D341Med (cell line): ENCODE data around the gene VPS25.
"Not testable (repeated sequence)": the region's sequence is repeated elsewhere in the genome, so short reads cannot be mapped to it uniquely, and the experiment has no call there.

Experiments used
- DNase-seq: peaks from one replicate; pipeline ENCODE4 v3.0.0; 2012; ENCODE audit warnings: low spot score

The VPS25 gene

DNA sequence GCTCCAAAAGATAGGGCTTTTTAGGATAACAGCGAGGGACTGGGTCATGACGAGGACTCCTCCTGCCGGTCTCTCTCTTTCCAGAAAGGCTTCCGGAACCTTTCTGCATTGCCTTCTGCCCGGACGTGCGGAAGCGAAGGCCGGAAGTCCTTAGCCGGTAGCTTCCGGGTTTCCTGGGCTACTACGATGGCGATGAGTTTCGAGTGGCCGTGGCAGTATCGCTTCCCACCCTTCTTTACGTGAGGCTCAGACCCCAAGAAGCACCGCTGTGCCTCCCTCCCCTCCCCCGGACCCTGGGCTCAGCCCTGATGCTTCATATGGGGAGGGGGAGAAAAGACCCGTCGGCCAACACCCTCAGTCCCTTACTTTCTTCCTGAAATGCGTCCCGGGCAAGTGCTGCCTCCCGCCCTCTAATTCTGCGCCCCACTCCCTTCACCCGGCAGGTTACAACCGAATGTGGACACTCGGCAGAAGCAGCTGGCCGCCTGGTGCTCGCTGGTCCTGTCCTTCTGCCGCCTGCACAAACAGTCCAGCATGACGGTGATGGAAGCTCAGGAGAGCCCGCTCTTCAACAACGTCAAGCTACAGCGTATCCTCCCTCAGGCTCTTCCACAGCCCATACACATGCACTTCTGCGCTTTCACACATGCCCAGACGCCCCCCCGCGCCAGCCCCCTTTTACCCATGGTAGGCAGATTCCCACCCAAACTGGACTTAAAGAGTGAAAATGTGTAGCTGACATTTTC is at the start of gene VPS25:
Gene VPS25, plus strand, starts transcription at position 160 of the 746 bp plus-strand sequence. Its CDS starts 27 bp downstream, at position 187.
- DNase-seq, result peak; percentile 92

- DNase-seq, result no peak
Measured at GRCh38 chr17:42723636-42724035, 49.6 kb upstream of the VPS25 start.

DNA sequence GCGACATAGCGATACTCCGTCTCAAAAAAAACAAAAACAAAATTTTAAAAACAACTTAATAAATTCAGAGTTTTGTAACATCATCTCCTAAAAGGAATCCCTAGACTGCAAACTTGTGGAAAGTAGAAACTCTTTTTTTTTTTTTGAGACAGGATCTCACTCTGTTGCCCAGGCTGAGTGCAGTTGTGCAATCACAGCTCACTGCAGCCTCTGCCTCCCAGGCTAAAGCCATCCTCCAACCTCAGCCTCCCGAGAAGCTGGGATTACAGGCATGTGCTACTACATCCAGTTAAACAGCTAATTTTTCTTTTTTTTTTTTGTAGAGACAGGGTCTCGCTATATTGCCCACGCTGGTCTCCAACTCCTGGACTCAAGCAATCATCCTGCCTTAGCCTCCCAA is 48.1 kb upstream of the VPS25 start:
- no peak for DNase-seq

DNA sequence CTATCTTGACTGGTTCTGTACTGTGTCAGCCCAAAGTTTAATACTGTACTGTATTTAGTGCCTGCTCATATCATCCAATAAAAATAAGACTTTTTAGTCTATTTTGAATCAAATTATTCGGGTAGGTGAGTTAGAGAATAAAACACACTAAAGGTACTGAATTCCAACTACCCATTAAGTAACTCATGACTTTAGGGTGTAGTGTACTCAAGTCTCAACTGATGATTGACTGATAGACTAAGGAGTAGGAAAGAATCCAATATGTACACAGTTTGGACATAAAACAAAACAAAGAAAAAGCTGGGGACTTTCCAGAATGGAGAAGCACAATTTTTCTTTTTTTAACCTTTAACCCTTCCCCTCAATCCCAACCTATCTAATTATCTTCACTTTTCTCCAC is 32.5 kb upstream of the VPS25 start:
- DNase-seq, result no peak

GRCh38 chr17:42742916-42743315 is 30.3 kb upstream of the VPS25 start:
- not testable (repeated sequence) for DNase-seq

- no peak for DNase-seq
Measured at GRCh38 chr17:42743595-42744282, 29.5 kb upstream of the VPS25 start.

GRCh38 chr17:42744283-42744805 is 28.9 kb upstream of the VPS25 start:
- DNase-seq, result peak; percentile 95

DNA sequence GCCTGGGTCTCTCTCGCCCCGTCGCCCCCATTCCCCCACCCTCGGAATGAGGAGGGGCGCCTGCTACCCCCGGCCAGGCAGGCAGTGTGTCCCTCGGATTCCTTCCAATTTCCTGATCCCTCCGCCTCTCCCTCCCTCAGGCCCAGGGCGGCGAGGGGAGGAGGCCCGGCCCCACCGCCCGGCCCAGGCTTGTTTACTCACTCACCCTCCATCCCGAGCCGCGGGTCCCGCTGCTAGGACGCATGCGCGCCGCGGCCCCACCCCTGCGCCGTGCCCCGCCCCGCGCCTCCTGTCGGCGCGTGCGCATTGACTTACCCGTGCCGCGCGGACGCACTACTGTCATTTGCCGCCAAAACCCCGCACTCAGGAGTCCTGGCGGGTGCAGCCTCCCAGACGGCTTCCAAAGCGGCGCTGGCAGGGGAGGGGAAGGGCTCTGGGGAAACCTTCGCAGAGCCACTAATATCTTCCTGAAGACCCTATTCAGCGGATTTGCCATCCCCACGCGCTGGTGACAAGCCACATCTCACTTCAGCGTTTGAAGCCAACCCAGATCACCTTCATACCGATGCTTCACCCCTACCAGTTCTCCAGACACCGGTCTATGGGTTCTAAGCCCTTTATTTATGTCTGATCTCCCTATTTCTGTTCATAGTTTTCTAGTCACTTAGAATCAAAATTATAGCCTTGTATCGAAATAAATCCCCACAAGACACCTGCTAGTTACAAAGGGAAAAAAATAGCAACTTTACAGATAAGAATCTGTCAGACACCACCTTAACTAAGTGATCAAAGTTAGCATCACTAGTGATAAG is 28.2 kb upstream of the VPS25 start, which contains the start of gene EZH1:
Gene EZH1, minus strand, starts transcription at position 235 of the 812 bp plus-strand sequence. CDS start 16,099 bp downstream, outside the sequence.
- peak; percentile 100 for DNase-seq

- DNase-seq, result no peak
Measured at GRCh38 chr17:42748202-42748907, 24.9 kb upstream of the VPS25 start.

GRCh38 chr17:42748908-42749798 is 24.1 kb upstream of the VPS25 start:
- DNase-seq, result no peak

GRCh38 chr17:42750739-42751344 is 22.4 kb upstream of the VPS25 start:
- DNase-seq, result no peak

DNA sequence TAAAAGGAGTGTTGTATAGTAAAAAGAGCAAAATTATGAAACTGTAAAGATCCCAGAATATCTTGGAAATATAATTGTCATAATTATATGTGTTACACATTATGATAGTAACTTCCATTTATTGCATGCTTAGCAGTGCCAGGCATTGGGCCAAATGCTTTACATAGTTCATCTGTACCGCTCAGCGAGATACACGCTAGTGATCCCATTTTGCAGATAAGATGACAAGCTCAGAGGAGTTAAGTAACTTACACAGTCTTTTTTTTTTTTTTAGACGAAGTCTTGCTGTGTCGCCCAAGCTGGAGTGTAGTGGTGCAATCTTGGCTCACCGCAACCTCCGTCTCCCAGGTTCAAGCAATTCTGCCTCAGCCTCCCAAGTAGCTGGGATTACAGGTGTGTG is 21.6 kb upstream of the VPS25 start:
- no peak for DNase-seq

DNA sequence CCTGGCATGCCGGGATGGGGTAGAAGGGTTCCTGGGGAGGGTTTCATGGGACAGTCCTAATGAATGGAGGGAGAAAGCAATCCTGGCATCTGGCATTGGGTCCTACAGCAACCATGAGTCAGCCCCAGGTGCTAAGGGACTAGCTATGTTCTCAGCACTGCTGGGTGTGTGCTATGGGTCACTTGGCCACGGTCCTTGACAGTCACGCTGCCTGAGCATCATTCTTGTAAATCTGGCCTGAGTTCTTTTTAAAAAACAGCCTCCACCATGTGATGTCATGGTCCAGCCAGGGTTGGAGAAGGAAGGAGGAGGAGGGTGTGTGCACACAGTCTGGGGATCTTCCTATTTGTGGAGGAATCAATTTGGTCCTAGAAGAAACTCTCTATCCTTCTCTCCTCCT is 18.5 kb upstream of the VPS25 start:
- DNase-seq, result no peak

- DNase-seq, result no peak
Measured at GRCh38 chr17:42759982-42760651, 13.1 kb upstream of the VPS25 start.

GRCh38 chr17:42760652-42761581 is 12.3 kb upstream of the VPS25 start, which contains the start of gene RAMP2:
Gene RAMP2 (plus strand): TSS chr17:42761227. CDS start chr17:42761262, 35 bp downstream.
- peak; percentile 73 for DNase-seq

- DNase-seq, result no peak
Measured at GRCh38 chr17:42761638-42762037, 11.6 kb upstream of the VPS25 start.

- no peak for DNase-seq
Measured at GRCh38 chr17:42766124-42766523, 7.1 kb upstream of the VPS25 start.

DNA sequence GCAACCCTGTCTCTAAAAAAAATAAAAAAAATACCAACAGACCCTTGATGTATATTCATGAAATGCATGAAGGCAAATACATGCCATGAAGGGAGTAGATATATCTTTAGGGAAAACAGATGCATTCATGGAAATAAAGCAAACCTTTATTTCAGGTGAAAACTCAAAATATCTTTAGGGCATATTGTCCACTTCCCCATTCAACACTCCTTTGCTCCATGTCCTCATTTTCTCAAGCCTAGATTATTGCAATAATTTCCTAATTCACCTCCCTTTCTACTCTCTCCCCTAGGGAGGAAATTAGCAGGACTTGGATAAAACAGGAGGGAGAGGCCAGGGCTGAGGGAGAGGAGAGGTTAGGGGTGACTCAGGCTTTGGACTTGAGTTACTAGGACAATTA is 5.7 kb upstream of the VPS25 start:
- no peak for DNase-seq
